ENCODE data around the gene HIVEP3.

Gene HIVEP3

DNA sequence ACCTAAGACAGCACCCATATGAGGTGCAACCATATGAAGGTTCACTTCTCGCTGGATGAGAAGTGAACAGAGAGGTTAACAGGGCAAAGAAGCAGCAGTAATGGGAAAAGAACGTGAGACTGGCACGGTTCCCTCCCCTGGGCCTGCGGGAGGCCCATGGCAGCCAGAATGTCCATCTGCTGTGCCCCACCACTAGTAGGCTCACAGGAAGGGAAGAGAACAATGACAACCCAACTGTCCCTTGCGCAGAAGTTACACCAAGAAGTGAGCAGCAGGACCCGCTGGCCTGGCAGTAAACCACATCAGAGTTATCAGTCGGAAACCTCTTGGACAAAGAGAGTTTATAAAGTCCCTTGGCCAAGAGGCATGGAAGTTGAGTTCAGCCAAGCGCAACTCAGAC lies 11.3 kb downstream of the HIVEP3 start:
- no peak overlapping the region for H3K9ac ChIP-seq
- no peaks in the 10 kb centered on the region for H3K27me3 ChIP-seq (ENCODE audit: control insufficient read depth, insufficient read depth, low read length)
- H3K36me3 ChIP-seq (ENCODE audit: control insufficient read depth, insufficient read depth, low read length): no peaks in the 10 kb centered on the region
- H3K4me3 ChIP-seq (ENCODE audit: low read depth, low read length): no peak overlapping the region
- no peak overlapping the region for H3K27ac ChIP-seq
- no peaks in the 10 kb centered on the region for H3K9me3 ChIP-seq (ENCODE audit: control insufficient read depth, low read length)
- no peaks in the 10 kb centered on the region for H3K79me2 ChIP-seq
- TF ChIP-seq CTCF (IDR thresholded peaks at IDR 0.05): no peak
- no peak overlapping the region for H3K4me2 ChIP-seq (ENCODE audit: low read length)
- H3K4me1 ChIP-seq: no peaks in the 10 kb centered on the region
- no peak overlapping the region for H2AFZ ChIP-seq

- no peak overlapping the region for H3K27ac ChIP-seq
- no peak overlapping the region for H2AFZ ChIP-seq
- H3K9ac ChIP-seq: no peak overlapping the region
- TF ChIP-seq CTCF (IDR thresholded peaks at IDR 0.05): no peak
- H3K27me3 ChIP-seq (ENCODE audit: control insufficient read depth, insufficient read depth, low read length): no peaks in the 10 kb centered on the region
- H3K4me2 ChIP-seq (ENCODE audit: low read length): no peak overlapping the region
- H3K4me1 ChIP-seq: no peaks in the 10 kb centered on the region
- no peaks in the 10 kb centered on the region for H3K9me3 ChIP-seq (ENCODE audit: control insufficient read depth, low read length)
- no peak overlapping the region for H3K4me3 ChIP-seq (ENCODE audit: low read depth, low read length)
- no peaks in the 10 kb centered on the region for H3K36me3 ChIP-seq (ENCODE audit: control insufficient read depth, insufficient read depth, low read length)
- H3K79me2 ChIP-seq: no peaks in the 10 kb centered on the region
These were observed 11.8 kb downstream of the HIVEP3 start for GRCh38 chr1:41906943-41907342.

GRCh38 chr1:41905093-41905675 lies 13.5 kb downstream of the HIVEP3 start:
- Histone ChIP-seq H3K27ac (no peak overlapping the region), H3K4me2 (ENCODE audit: low read length) (no peak overlapping the region), H3K4me3 (ENCODE audit: low read depth, low read length) (no peak overlapping the region), H3K4me1 (no peaks in the 10 kb centered on the region), H3K9me3 (ENCODE audit: control insufficient read depth, low read length) (no peaks in the 10 kb centered on the region), H3K79me2 (no peaks in the 10 kb centered on the region), H3K36me3 (ENCODE audit: control insufficient read depth, insufficient read depth, low read length) (no peaks in the 10 kb centered on the region), H2AFZ (no peak overlapping the region), H3K27me3 (ENCODE audit: control insufficient read depth, insufficient read depth, low read length) (no peaks in the 10 kb centered on the region), H3K9ac (no peak overlapping the region)
- TF ChIP-seq CTCF (IDR thresholded peaks at IDR 0.05): no peak

DNA sequence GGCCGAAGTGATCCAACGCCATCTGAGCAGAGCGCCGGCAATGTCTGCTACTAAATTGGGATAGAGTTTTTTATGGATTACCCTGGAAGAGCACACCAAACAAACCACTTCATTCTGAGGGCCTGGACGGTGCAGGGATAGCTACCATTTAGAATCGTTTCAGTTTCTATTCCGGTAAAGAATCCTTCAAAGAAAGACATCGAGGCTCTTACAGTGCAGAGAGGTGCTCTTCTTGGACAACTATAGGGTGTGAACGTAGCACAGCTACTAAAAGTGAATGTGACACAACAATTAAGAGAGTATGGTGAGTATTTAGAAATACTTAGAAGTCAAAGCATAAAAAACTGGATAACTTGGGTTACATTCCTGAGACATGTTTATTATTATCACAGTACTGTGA lies 16.1 kb downstream of the HIVEP3 start:
- Histone ChIP-seq H3K9ac (no peak overlapping the region), H3K36me3 (ENCODE audit: control insufficient read depth, insufficient read depth, low read length) (no peaks in the 10 kb centered on the region), H2AFZ (no peak overlapping the region), H3K79me2 (no peaks in the 10 kb centered on the region), H3K27me3 (ENCODE audit: control insufficient read depth, insufficient read depth, low read length) (no peaks in the 10 kb centered on the region), H3K9me3 (ENCODE audit: control insufficient read depth, low read length) (no peaks in the 10 kb centered on the region), H3K4me1 (no peaks in the 10 kb centered on the region), H3K4me2 (ENCODE audit: low read length) (no peak overlapping the region), H3K27ac (no peak overlapping the region), H3K4me3 (ENCODE audit: low read depth, low read length) (no peak overlapping the region)
- TF ChIP-seq CTCF (IDR thresholded peaks at IDR 0.05): no peak

- H3K36me3 ChIP-seq (ENCODE audit: control insufficient read depth, insufficient read depth, low read length): no peaks in the 10 kb centered on the region
- H3K79me2 ChIP-seq: no peaks in the 10 kb centered on the region
- H3K9me3 ChIP-seq (ENCODE audit: control insufficient read depth, low read length): no peaks in the 10 kb centered on the region
- no peak overlapping the region for H3K4me3 ChIP-seq (ENCODE audit: low read depth, low read length)
- no peak overlapping the region for H3K9ac ChIP-seq
- no peak overlapping the region for H2AFZ ChIP-seq
- no peaks in the 10 kb centered on the region for H3K27me3 ChIP-seq (ENCODE audit: control insufficient read depth, insufficient read depth, low read length)
- H3K4me1 ChIP-seq: no peaks in the 10 kb centered on the region
- H3K27ac ChIP-seq: no peak overlapping the region
- no peak for TF ChIP-seq CTCF (IDR thresholded peaks at IDR 0.05)
- no peak overlapping the region for H3K4me2 ChIP-seq (ENCODE audit: low read length)
These were observed 16.6 kb downstream of the HIVEP3 start for GRCh38 chr1:41902159-41902577.

Measured in parathyroid adenoma (tissue), 2 donors.